ENCODE measurements around the gene KHNYN. TPM values are rescaled to one million over a fixed set of nuclear protein-coding genes. Genes with fewer than 3 reads are reported as not detected.
A peak's percentile ranks its signal among the peaks of the same experiment; 100 is the strongest.

Gene KHNYN
- total RNA-seq, 2 experiments from 2014 or later = 59.7 to 71.5 TPM

DNA sequence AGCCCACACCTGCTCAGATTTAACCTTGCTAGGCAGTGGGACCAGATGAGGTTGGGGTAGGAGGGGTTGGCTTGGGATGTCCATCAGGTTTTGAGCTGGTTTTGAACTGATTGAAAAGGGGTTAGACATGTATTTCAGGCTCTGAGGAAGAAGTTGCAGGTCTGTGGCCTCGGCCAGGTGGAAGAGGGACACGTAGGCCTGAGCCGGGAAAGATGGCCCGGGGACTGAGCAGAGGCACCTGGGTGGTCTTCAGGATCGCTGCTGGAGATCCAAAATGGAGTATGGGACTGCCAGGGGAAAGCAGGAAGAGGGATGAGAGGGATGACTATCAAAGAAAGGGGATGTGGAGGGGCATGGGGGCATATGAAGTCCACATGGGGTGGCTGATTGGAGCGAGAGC lies 23.3 kb upstream of the KHNYN start:
- Mint-ChIP-seq H3K4me1 (no peaks in the 10 kb centered on the region), H3K27me3 (peaks cover 32% of the 10 kb centered on the region), H3K9me3 (no peaks in the 10 kb centered on the region), H3K4me3 (no peak overlapping the region), H3K36me3 (ENCODE audit: low read depth) (no peaks in the 10 kb centered on the region), H3K27ac (no peak overlapping the region)
- ChIA-PET CTCF (interaction anchor here (1.5 to 2.1 kb wide), 2 partner anchors 10 to 29 kb away, joined by 6 read pairs; no protein-coding TSS in a partner anchor), POLR2A (no interaction called here)
- no peak for DNase-seq

DNA sequence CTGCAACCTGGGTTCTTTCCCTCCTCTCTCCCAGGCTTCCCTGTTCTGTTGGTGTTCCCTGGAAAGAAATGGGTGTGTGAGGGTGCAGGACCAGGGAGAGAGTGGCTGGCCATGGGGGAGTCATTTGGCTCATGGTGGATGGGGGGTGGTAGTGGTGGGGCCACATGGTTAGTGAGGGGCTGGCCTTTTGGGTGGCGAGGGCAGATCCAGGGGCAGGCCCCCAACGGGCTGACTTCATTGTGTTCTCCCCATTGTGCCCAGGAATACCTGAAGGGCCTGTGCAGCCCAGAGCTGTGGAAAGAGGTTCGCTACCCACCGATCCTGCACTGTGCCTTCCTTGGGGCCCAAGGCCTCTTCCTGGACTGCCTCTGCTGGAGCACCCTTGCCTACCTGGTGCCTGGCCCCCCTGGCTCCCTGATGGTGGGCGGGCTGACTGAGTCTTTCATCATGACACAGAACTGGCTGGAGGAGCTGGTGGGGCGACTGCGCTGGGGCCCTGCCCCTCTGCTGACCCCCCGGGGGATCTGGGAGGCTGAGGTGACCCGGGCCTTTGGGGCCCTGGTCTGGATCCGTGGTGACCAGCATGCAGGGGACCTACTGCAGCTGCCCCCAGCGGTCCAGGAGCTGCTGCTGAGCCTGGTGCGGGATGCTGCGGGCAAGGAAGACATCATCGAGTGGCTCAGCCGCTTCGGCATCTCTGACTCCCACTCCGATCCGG lies 22.0 kb upstream of the KHNYN start:
- Mint-ChIP-seq H3K27me3 (peaks cover 25% of the 10 kb centered on the region), H3K4me1 (no peaks in the 10 kb centered on the region), H3K36me3 (ENCODE audit: low read depth) (no peaks in the 10 kb centered on the region), H3K4me3 (no peak overlapping the region), H3K9me3 (no peaks in the 10 kb centered on the region), H3K27ac (no peak overlapping the region)
- no peak for DNase-seq
- POLR2A ChIA-PET = no interaction called here
- CTCF ChIA-PET = interaction anchor here (0.6 to 2.1 kb wide), 5 partner anchors 11 to 136 kb away, joined by 3 to 6 read pairs (median 3); partner anchors contain the start of gene RABGGTA

DNA sequence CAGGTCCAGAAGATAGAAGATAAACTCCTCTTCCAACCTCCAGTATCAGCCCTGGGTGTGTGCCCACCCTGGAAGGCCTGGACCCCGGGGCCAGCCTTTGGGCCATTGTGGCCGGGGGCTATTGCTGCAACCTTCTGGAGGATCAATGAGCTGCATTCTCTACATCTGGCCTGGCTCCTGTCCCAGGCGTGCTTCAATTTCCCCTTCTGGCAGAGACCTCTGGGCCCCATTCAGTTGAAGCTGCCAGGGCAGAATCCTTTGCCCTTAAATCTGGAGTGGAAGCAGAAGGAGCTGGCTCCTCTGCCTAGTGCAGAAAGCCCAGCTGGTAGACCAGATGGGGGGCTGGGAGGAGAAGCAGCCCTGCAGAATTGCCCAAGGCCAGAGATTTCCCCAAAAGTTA lies 21.0 kb upstream of the KHNYN start:
- peaks cover 17% of the 10 kb centered on the region for H3K27me3 Mint-ChIP-seq
- H3K9me3 Mint-ChIP-seq = no peaks in the 10 kb centered on the region
- ChIA-PET CTCF (interaction anchor here (1.0 to 1.4 kb wide), 2 partner anchors 32 to 75 kb away, joined by 4 to 6 read pairs; no protein-coding TSS in a partner anchor), POLR2A (no interaction called here)
- H3K36me3 Mint-ChIP-seq (ENCODE audit: low read depth) = no peaks in the 10 kb centered on the region
- H3K27ac Mint-ChIP-seq = no peak overlapping the region
- no peak for DNase-seq
- H3K4me3 Mint-ChIP-seq = no peak overlapping the region
- H3K4me1 Mint-ChIP-seq = no peaks in the 10 kb centered on the region

DNA sequence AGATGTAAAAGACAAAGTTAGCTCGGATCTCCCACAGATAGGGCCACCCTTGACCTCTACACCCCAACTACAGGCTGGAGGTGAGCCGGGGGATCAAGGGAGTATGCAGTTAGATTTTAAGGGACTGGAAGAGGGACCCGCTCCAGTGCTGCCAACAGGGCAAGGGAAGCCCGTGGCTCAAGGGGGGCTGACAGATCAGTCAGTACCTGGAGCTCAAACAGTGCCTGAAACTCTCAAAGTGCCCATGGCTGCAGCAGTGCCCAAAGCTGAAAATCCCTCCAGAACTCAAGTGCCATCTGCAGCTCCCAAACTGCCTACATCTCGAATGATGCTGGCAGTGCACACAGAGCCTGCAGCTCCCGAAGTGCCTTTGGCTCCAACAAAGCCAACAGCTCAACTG lies 20.6 kb upstream of the KHNYN start:
- Mint-ChIP-seq H3K9me3 (no peaks in the 10 kb centered on the region), H3K4me1 (no peaks in the 10 kb centered on the region), H3K36me3 (ENCODE audit: low read depth) (no peaks in the 10 kb centered on the region), H3K27me3 (peaks cover 13% of the 10 kb centered on the region), H3K4me3 (no peak overlapping the region), H3K27ac (no peak overlapping the region)
- ChIA-PET POLR2A (no interaction called here), CTCF (interaction anchor here (1.0 to 1.8 kb wide), 3 partner anchors 22 to 76 kb away, joined by 4 to 6 read pairs (median 5); no protein-coding TSS in a partner anchor)
- DNase-seq = no peak

DNA sequence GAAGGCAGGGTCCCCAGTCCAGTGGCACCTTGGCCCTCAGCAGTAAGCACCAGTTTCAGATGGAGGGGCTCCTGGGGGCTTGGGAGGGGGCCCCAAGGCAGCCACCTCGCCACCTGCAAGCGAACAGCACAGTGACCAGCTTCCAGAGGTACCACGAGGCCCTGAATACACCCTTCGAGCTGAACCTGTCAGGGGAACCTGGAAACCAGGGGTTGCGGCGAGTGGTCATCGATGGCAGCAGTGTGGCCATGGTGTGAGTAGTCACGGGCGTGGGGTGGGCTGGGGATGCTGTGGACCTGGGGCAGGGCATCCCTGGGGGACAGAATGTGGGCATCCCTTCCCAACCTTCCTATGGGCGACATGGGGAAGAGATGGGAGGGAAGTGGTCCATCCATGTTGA lies 19.8 kb upstream of the KHNYN start:
- Mint-ChIP-seq H3K27me3 (peaks cover 5% of the 10 kb centered on the region), H3K4me3 (no peak overlapping the region), H3K27ac (no peak overlapping the region), H3K4me1 (no peaks in the 10 kb centered on the region), H3K36me3 (ENCODE audit: low read depth) (no peaks in the 10 kb centered on the region), H3K9me3 (no peaks in the 10 kb centered on the region)
- ChIA-PET CTCF (interaction anchor here (1.0 to 1.8 kb wide), 3 partner anchors 22 to 77 kb away, joined by 4 to 6 read pairs (median 5); no protein-coding TSS in a partner anchor), POLR2A (no interaction called here)
- no peak for DNase-seq

DNA sequence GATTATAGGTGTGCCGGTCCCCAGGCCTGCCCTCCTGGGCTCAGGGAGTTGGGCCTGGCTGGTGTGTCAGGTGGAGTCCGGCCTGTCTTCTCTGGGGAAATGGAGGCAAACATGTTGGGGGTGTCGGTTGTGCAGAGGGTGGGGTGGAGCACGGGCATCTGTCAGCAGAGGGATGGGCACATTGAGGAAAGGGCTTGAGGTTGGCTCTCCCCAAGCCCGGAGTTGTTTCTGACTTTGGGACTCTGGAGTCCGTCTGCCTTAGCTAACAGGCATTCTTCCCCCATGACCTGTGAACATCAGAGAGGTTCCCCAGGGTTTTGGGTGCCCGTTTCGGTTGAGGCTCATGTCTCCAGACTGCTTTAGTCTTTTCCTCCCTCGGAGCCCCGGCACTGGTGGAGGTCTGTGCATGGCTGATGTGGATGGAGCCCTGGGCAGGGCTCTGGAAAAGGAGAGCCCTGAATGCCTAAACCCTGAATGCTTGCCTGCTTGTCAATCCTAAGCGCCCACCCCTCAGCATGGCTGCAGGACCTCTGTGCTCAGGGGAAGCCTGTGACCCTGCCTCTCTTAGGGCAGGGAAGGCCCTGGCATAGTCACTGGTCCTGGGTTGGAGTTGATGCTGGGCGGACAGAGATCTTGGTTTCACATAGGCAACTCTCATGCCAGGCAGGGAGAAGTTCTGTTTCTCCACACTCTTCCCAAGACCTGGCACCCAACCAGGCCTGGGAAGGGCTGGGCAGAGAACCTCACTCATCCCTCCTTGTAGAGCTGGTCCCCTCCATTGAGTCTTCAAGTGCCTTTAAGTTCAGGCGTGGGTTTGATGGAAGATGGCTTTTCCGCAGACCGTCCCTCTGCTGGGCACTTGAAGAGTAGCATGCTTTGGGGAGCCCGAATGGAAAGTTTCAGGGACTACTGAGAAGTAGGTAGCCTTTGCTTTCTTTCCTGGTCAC lies 18.0 kb upstream of the KHNYN start:
- Mint-ChIP-seq H3K36me3 (ENCODE audit: low read depth) (no peaks in the 10 kb centered on the region), H3K4me1 (no peaks in the 10 kb centered on the region), H3K9me3 (no peaks in the 10 kb centered on the region), H3K27me3 (no peaks in the 10 kb centered on the region), H3K4me3 (no peak overlapping the region), H3K27ac (no peak overlapping the region)
- CTCF ChIA-PET = interaction anchor here (0.8 to 3.4 kb wide), 5 partner anchors 14 to 78 kb away, joined by 3 to 19 read pairs (median 4); partner anchors contain the start of genes CBLN3 and KHNYN
- POLR2A ChIA-PET = no interaction called here
- peak; percentile 42 for DNase-seq

DNA sequence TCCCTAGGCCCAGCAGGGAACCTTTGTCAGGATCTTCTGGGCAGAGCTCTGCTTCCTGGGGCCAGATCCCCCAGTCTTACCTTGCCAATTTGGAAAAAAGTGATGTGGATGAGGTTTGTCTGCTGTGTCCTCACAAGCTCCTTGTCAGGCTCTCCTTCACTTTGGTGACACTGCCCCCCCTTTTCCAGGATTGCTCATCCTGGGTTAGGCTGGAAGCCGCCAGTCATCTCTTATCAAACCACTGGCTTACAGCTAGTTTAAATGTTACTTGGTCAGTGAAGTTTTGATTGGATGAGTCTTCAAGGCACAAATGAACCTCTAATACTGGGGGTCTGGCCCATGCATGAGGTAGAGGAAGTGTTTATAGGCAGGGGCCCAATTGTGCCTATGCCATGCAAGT lies 15.7 kb upstream of the KHNYN start:
- H3K4me1 Mint-ChIP-seq = no peaks in the 10 kb centered on the region
- H3K36me3 Mint-ChIP-seq (ENCODE audit: low read depth) = no peaks in the 10 kb centered on the region

DNA sequence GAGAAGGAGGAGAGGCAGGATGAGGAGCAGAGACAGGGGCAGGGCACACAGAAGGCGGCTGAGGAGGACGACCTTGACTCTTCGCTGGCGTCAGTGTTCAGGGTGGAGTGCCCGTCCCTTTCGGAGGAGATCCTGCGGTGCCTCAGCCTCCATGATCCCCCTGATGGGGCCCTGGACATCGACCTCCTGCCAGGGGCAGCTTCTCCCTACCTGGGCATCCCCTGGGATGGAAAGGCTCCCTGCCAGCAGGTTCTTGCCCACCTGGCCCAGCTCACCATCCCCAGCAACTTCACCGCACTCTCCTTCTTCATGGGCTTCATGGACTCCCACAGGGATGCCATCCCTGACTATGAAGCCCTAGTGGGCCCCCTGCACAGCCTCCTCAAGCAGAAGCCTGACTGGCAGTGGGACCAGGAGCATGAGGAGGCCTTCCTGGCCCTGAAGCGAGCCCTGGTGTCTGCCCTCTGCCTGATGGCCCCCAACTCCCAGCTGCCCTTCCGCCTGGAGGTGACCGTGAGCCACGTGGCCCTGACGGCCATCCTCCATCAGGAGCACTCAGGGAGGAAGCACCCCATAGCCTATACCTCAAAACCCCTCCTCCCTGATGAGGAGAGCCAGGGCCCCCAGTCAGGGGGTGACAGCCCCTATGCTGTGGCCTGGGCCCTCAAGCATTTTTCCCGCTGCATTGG lies 14.9 kb upstream of the KHNYN start:
- Mint-ChIP-seq H3K4me3 (no peak overlapping the region), H3K36me3 (ENCODE audit: low read depth) (no peaks in the 10 kb centered on the region), H3K9me3 (no peaks in the 10 kb centered on the region), H3K27ac (no peak overlapping the region), H3K4me1 (no peaks in the 10 kb centered on the region), H3K27me3 (peaks cover 4% of the 10 kb centered on the region)
- DNase-seq = no peak
- POLR2A ChIA-PET = no interaction called here
- CTCF ChIA-PET = interaction anchor here (1.0 to 3.4 kb wide), 2 partner anchors 16 to 79 kb away, joined by 3 to 19 read pairs; partner anchors contain the start of genes CBLN3 and KHNYN

More for the DNA sequence above, 15.7 kb upstream of the KHNYN start:
- no peak overlapping the region for H3K27ac Mint-ChIP-seq
- no peak overlapping the region for H3K4me3 Mint-ChIP-seq
- no peaks in the 10 kb centered on the region for H3K9me3 Mint-ChIP-seq
- ChIA-PET CTCF (interaction anchor here (0.5 to 3.4 kb wide), 3 partner anchors 17 to 131 kb away, joined by 3 to 19 read pairs (median 3); partner anchors contain the start of genes CBLN3 and KHNYN), POLR2A (no interaction called here)
- peaks cover 3% of the 10 kb centered on the region for H3K27me3 Mint-ChIP-seq
- no peak for DNase-seq

DNA sequence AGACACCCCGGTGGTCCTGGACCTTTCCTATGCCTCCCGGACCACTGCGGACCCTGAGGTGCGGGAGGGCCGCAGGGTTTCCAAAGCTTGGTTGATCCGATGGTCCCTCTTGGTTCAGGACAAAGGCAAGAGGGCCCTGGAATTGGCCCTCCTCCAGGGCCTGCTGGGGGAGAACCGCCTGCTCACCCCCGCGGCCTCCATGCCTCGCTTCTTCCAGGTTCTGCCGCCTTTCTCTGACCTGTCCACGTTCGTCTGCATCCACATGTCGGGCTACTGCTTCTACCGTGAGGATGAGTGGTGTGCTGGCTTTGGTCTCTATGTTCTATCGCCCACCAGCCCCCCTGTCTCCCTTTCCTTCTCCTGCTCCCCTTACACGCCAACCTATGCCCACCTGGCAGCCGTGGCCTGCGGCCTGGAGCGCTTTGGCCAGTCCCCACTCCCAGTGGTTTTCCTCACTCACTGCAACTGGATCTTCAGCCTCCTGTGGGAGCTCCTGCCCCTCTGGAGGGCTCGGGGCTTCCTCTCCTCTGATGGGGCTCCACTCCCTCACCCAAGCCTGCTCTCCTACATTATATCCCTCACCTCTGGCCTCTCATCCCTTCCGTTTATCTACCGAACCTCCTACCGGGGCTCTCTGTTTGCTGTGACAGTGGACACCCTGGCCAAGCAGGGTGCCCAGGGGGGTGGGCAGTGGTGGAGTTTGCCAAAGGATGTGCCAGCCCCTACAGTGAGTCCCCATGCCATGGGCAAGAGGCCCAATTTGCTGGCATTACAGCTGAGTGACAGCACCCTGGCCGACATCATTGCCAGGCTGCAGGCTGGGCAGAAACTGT lies 14.1 kb upstream of the KHNYN start:
- Mint-ChIP-seq H3K36me3 (ENCODE audit: low read depth) (no peaks in the 10 kb centered on the region), H3K27me3 (peaks cover 4% of the 10 kb centered on the region), H3K9me3 (no peaks in the 10 kb centered on the region), H3K4me1 (no peaks in the 10 kb centered on the region), H3K27ac (no peak overlapping the region), H3K4me3 (no peak overlapping the region)
- ChIA-PET CTCF (interaction anchor here (1.0 kb wide), 1 partner anchor 80 kb away, joined by 3 read pairs; no protein-coding TSS in a partner anchor), POLR2A (no interaction called here)
- DNase-seq = no peak

DNA sequence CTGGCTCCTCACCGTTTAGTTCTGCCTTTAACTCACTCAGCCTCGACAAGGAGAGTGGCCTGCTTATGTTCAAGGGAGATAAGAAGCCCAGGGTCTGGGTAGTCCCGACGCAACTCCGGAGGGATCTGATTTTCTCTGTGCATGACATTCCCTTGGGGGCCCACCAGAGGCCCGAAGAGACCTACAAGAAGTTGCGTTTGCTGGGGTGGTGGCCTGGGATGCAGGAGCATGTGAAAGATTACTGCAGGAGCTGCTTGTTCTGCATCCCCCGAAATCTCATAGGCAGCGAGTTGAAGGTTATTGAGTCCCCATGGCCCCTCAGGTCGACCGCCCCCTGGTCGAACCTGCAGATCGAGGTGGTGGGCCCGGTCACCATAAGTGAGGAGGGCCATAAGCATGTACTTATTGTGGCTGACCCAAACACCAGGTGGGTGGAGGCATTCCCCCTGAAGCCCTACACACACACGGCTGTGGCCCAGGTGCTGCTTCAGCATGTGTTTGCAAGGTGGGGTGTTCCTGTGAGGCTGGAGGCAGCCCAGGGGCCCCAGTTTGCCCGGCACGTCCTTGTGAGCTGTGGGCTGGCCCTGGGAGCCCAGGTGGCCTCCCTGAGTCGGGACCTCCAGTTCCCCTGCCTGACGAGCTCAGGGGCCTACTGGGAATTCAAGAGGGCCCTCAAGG lies 13.4 kb upstream of the KHNYN start:
- Mint-ChIP-seq H3K36me3 (ENCODE audit: low read depth) (no peaks in the 10 kb centered on the region), H3K27ac (no peak overlapping the region), H3K4me3 (no peak overlapping the region), H3K4me1 (no peaks in the 10 kb centered on the region), H3K9me3 (no peaks in the 10 kb centered on the region), H3K27me3 (peaks cover 8% of the 10 kb centered on the region)
- ChIA-PET POLR2A (no interaction called here), CTCF (interaction anchor here (1.0 to 1.1 kb wide), 3 partner anchors 9 to 80 kb away, joined by 3 to 4 read pairs (median 3); no protein-coding TSS in a partner anchor)
- DNase-seq = no peak

DNA sequence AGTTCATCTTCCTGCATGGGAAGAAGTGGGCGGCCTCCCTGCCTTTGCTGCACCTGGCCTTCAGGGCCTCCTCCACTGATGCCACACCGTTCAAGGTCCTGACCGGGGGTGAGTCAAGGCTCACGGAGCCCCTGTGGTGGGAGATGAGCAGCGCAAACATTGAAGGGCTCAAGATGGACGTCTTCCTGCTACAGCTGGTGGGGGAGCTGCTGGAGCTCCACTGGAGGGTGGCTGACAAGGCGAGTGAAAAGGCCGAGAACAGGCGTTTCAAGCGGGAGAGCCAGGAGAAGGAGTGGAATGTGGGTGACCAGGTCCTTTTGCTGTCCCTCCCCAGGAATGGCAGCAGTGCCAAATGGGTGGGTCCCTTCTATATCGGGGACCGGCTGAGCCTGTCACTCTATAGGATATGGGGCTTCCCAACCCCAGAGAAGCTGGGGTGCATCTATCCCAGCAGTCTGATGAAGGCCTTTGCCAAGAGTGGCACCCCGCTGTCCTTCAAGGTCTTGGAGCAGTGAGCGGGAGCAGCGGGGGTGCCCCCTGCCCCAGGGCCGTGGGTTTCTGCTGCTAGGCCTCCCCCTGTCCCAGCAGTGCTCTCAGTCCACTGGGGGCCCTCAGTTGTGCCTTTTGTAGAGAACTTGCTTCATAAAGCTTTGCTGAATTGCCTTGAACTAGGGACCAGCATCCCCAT lies 12.7 kb upstream of the KHNYN start:
- H3K4me1 Mint-ChIP-seq = no peaks in the 10 kb centered on the region
- H3K9me3 Mint-ChIP-seq = no peaks in the 10 kb centered on the region
- DNase-seq = no peak
- no peaks in the 10 kb centered on the region for H3K36me3 Mint-ChIP-seq (ENCODE audit: low read depth)
- CTCF ChIA-PET = interaction anchor here (1.0 to 1.1 kb wide), 2 partner anchors 9 to 19 kb away, joined by 3 to 4 read pairs; no protein-coding TSS in a partner anchor
- no peak overlapping the region for H3K4me3 Mint-ChIP-seq
- H3K27me3 Mint-ChIP-seq = peaks cover 8% of the 10 kb centered on the region
- H3K27ac Mint-ChIP-seq = no peak overlapping the region
- POLR2A ChIA-PET = interaction anchor here (0.7 kb wide), 1 partner anchor 47 kb away, joined by 3 read pairs; no protein-coding TSS in a partner anchor
